Stimulated activated CD8-positive, alpha-beta memory T cell treated with anti-CD3 and anti-CD28 coated beads, Interleukin-12 subunit alpha, Interleukin-12 subunit beta, amount 100 ng/mL, for 1 hour (primary cell): ENCODE measurements around the gene FGFR4.

Experiments used
- DNase-seq: peaks from one replicate; pipeline ENCODE4 v3.0.0-alpha.2; 2020; ENCODE audit warnings: low read depth

FGFR4 gene

GRCh38 chr5:177085985-177086653 lies 596 bp upstream of the FGFR4 start:
- no peak for DNase-seq

- DNase-seq = no peak
Measured at GRCh38 chr5:177087398-177088005, 787 bp downstream of the FGFR4 start.

GRCh38 chr5:177089127-177089526 lies 2.4 kb downstream of the FGFR4 start:
- no peak for DNase-seq

DNA sequence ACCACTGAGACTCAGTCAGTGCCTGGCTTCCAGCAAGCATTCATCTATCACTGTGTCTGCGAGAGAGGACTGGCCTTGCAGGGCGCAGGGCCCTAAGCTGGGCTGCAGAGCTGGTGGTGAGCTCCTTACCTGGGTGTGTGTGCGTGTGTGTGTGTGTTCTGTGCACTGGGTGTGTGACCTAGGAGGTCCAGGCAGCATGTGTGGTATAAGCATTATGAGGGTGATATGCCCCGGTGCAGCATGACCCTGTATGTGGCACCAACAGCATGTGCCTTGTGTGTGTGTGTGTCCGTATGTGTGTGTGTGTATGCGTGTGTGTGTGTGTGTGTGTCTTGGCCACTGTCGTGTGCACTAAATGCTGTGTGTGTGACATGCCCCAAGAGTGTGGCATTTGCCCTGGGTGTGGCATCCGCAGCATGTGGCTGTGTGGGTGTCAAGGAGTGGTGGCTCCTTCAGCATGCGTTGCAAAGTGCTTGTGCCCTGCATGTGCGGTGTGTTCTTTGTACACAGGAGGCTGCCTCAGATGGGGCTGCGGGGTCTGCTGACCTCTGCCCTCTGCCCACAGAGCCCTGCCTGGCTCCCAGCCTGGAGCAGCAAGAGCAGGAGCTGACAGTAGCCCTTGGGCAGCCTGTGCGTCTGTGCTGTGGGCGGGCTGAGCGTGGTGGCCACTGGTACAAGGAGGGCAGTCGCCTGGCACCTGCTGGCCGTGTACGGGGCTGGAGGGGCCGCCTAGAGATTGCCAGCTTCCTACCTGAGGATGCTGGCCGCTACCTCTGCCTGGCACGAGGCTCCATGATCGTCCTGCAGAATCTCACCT lies 3.3 kb downstream of the FGFR4 start:
- DNase-seq = no peak

DNA sequence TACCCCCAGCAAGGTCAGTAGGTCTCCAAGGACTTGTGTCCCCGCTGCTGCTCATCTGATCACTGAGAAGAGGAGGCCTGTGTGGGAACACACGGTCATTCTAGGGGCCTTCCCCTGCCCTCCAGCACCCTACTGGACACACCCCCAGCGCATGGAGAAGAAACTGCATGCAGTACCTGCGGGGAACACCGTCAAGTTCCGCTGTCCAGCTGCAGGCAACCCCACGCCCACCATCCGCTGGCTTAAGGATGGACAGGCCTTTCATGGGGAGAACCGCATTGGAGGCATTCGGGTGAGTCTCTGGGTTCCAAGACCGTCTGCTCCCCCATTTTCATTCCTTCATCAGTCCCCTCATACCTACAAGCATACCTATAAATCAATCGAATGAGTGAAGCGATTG lies 4.1 kb downstream of the FGFR4 start:
- no peak for DNase-seq

- no peak for DNase-seq
Measured at GRCh38 chr5:177091232-177091631, 4.5 kb downstream of the FGFR4 start.

GRCh38 chr5:177092178-177093081 lies 5.7 kb downstream of the FGFR4 start:
- no peak for DNase-seq

GRCh38 chr5:177093082-177093712 lies 6.5 kb downstream of the FGFR4 start:
- DNase-seq = no peak

GRCh38 chr5:177093803-177094202 lies 7.1 kb downstream of the FGFR4 start:
- DNase-seq = no peak

DNA sequence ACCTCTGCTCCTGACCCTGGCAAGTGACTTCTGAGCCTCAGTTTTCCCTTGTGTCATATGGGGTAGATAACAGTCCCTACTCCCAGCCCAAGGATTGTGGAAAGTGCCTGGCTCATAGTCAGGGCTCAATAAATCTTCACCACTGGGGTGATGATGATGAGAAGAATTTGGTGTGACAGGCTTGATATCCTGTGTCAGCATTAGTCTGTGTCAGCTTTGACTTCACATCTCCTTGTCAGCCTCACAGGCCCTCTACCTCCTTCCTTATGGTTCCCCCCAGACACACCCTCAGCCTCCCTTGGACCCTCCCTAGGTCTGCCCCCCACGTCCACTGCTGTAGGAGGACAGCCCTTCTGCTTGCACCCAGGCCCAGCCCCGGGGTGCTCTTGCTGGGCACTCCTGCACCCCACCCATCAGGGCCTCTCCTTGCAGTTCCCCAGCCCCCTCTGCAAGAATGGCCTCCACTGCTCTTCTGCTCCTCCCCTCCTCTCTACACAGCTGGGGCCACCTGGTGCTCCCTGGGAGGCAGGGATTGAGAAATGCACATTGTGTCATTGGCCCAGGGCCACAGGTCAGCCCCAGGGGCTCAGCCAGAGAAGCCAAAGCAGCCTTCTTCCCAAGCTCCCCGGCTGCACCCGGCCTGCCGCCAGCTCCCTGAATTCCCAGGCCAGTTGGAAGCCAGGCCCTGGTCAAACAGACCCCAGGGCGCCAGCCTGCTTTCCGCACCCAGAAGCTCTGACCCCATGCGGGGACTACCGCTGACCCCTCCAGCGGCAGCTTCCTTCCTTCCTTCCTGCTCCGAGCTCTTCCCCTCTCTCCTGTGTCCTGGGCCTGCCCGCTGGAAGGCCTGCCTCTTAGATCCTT lies 7.7 kb downstream of the FGFR4 start:
- no peak for DNase-seq

- no peak for DNase-seq
Measured at GRCh38 chr5:177095088-177095669, 8.5 kb downstream of the FGFR4 start.

DNA sequence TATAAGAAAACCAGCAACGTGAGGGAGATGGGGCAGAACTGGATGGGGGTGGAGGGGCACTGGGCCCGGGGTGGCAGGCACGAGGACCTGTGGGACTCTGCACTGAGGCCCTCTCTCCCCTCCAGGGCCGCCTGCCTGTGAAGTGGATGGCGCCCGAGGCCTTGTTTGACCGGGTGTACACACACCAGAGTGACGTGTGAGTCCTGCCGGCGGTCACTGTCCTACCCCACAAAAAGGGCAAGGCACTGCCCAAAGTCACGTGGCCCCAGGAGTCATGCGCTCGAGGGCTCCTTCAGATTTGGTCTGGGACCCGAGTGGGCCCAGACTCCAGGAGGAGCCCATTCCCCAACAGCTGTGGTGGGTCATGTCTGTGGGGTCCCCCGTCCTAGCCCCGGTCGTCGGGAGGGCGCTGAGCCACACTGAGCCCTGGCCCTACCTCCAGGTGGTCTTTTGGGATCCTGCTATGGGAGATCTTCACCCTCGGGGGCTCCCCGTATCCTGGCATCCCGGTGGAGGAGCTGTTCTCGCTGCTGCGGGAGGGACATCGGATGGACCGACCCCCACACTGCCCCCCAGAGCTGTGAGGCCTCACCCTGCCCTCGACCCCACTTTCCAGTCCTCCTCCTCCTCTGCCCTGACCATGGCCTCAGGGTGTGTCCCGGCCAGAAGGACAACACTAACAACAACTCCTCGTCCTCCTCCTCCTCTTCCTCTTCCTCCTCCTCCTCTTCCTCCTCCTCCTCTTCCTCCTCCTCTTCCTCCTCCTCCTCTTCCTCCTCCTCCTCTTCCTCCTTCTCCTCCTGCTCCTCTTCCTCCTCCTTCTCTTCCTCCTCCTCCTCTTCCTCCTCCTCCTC lies 9.7 kb downstream of the FGFR4 start:
- DNase-seq = no peak

- no peak for DNase-seq
Measured at GRCh38 chr5:177097016-177097985, 10.6 kb downstream of the FGFR4 start.

GRCh38 chr5:177098120-177098469 lies 11.4 kb downstream of the FGFR4 start:
- no peak for DNase-seq

DNA sequence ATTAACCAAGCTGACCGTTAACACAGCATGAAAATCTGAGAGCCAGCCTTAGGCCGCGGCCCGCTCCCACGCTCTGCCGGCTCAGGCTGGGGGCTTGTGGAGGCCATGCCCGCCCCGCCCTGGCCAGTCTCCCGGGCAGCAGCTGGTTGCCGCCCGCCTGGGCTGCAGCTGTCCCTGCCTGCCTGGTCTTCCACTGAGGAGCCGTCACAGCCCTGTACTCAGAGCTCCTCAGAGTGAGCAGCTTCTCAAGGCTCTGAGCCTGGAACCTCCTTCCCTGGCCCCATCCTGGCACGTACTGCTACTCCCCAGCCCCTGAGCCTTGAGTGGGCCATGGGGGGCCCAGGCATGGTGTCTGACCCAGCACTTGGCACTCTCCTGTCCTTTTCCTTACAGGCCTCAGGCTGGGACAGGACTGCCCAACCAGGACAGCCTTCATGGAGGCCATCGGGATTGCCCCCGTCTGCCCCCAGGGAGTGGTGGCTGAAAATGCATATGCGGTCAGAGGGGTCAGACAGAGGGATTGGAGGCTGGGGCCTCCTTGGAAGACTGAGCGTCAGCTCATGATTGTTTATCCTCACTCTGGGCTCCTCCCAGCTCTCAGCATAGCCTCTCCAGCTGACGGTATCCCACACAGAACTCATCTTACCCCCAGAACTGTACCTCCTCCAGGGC lies 11.9 kb downstream of the FGFR4 start:
- no peak for DNase-seq

DNA sequence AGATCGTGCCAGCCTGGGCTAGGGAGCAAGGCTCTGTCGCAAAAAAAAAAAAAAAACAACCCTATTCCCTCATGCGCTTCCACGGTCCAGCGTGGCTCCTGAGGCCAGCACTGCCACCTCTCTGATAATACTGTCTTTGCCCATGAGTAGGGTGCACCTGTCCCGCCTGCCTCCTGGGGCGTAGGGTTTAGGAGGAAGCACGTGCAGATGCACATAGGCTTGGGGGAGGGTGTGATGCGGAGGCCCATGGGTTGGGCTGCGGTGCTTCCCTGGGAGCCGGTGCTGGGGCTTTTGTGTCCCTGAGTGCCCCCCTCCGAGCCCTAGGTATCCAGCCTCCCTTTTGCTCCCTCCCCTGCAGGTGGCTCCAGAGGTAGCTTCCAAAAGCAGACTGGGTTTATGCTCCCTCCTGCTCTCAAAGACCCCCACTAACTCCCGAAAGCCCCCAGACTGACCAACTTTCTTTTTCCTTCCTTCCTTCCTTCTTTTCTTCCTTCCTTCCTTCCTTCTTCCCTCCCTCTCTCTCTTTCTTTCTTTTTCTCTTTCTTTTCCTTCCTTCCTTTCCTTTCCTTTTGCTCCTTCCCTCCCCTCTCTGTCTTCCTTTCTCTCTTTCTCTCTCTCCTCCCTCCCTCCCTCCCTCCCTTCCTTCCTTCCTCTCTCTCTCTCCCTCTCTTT lies 12.8 kb downstream of the FGFR4 start:
- no peak for DNase-seq

DNA sequence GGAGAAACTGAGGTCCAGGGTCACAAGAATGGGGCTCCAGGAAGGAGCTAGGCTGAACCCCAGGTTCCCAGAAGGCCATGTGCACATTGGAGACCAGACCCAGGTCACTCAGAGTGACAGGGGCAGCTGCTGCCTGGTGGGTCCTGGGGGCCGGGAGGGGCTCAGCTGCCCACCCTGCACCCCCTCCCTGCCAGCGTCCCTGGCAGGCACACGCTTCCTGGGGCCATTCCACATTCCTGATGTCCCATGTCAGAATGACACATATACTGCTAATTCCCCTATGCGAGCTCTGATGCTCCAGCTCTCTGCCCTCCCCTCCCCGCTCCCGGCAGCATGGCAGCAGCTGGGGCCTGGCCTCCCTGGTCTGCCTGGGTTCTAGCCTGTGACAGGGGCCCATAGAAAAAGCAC lies 14.0 kb downstream of the FGFR4 start:
- no peak for DNase-seq
